Panc1 (cell line): Measurements from ENCODE around the gene PROK1. TPM values are rescaled to one million over a fixed set of nuclear protein-coding genes. Genes with fewer than 3 reads are reported as not detected.
"Not testable (repeated sequence)": the region's sequence is repeated elsewhere in the genome, so short reads cannot be mapped to it uniquely, and the experiment has no call there.

Experiments
- ATAC-seq: fragments of 200-7000 bp; cut with Tn5 transposase; 2 replicates; pipeline ENCODE4 v1.9.1; 2020; ENCODE audit warnings: mild to moderate bottlenecking, moderate library complexity
- BruUV-seq: library from RNA; stranded (reverse); fragments of 400-500 nt; replicated peaks from 2 replicates; lab custom pipeline; 2021; lab: Mats Ljungman, UMichigan
- CTCF ChIA-PET: fragments of 300-600 bp; sonication (Branson Sonifier 250); formaldehyde crosslinking; loops from one replicate; lab custom pipeline; 2022; ENCODE audit warnings: antibody characterized with exemption; lab: Charles Lee
- POLR2A ChIA-PET: fragments of 300-600 bp; sonication (Branson Sonifier 250); formaldehyde crosslinking; loops from one replicate; lab custom pipeline; 2022; ENCODE audit warnings: antibody characterized with exemption; lab: Charles Lee
- DNase-seq: peaks from one replicate; pipeline ENCODE4 v3.0.0-alpha.2; 2010; ENCODE audit warnings: low read depth, low spot score
- H3K27ac ChIP-seq: 2 replicates; pipeline ENCODE4 v1.5.1; 2011; ENCODE audit warnings: mild to moderate bottlenecking, low read length, inconsistent platforms
- H3K27me3 ChIP-seq: fragments of 200-500 bp; sonication (Bioruptor generic); 2 replicates; pipeline ENCODE4 v1.6.0; 2014; ENCODE audit warnings: low read length, inconsistent platforms; ENCODE audit not compliant: control insufficient read depth, insufficient read depth
- H3K36me3 ChIP-seq: fragments of 200-500 bp; sonication (Bioruptor generic); 2 replicates; pipeline ENCODE4 v1.5.1; 2014; ENCODE audit warnings: inconsistent platforms, mild to moderate bottlenecking, low read length, moderate library complexity; ENCODE audit not compliant: control insufficient read depth, insufficient read depth
- H3K4me1 ChIP-seq: 2 replicates; pipeline ENCODE4 v1.5.1; 2011; ENCODE audit warnings: inconsistent platforms, mild to moderate bottlenecking, low read length, moderate library complexity; ENCODE audit not compliant: control insufficient read depth, insufficient read depth
- H3K4me3 ChIP-seq, 2 experiments: 2 replicates each; pipeline ENCODE4 v1.5.1; 2011 to 2012; ENCODE audit warnings: low read depth in 2 of 2, low read length in 2 of 2, mild to moderate bottlenecking in 2 of 2, inconsistent platforms in 1 of 2, moderate library complexity in 1 of 2
- H3K9me3 ChIP-seq: fragments of 200-500 bp; sonication (Bioruptor generic); 2 replicates; pipeline ENCODE4 v1.5.1; 2014; ENCODE audit warnings: low read depth, mild to moderate bottlenecking, inconsistent platforms, low read length, moderate library complexity; ENCODE audit not compliant: control insufficient read depth, insufficient read depth
- POLR2AphosphoS5 ChIP-seq: IDR thresholded peaks from 2 replicates; pipeline ENCODE4 v1.6.1; 2012; ENCODE audit warnings: mild to moderate bottlenecking, low read depth, low read length, moderate library complexity
- REST ChIP-seq, 2 experiments: IDR thresholded peaks; 2 replicates each; pipeline ENCODE4 v1.6.1; 2011 to 2012; ENCODE audit warnings: low read depth in 2 of 2, control low read depth in 1 of 2, low read length in 1 of 2, mild to moderate bottlenecking in 1 of 2, moderate library complexity in 1 of 2; ENCODE audit not compliant: insufficient read depth in 1 of 2
- SIN3A ChIP-seq: IDR thresholded peaks from 2 replicates; pipeline ENCODE4 v1.6.1; 2012; ENCODE audit warnings: low read depth, mild to moderate bottlenecking, low read length, moderate library complexity, borderline replicate concordance; ENCODE audit not compliant: insufficient read depth
- TCF7L2 ChIP-seq: IDR thresholded peaks from 2 replicates; pipeline ENCODE4 v1.6.1; 2011; ENCODE audit warnings: mild to moderate bottlenecking, low read depth, low read length, inconsistent platforms
- in situ Hi-C: cut with HindIII; loops from 2 replicates; pipeline ENCODE4 v1.10.0; 2016; ENCODE audit warnings: low sequenced_read_pairs, low pct_unique_long_range_greater_than_20kb
- intact Hi-C: fragments of 100-400 bp; cut with micrococcal nuclease; formaldehyde crosslinking; loops from one replicate; pipeline ENCODE4 v1.10.0; 2022; ENCODE audit not compliant: unreplicated experiment
- total RNA-seq: library from RNA; stranded (reverse); gene quantifications from one replicate; pipeline ENCODE4 v1.2.1, GENCODE V29; 2021; ENCODE audit not compliant: unreplicated experiment
- TF ChIP-seq, protein P1 (sequence below): fragments of 450-650 bp; IDR thresholded peaks from 2 replicates; pipeline ENCODE4 v1.5.1; 2017; ENCODE audit warnings: mild to moderate bottlenecking

The PROK1 gene
- total RNA-seq, 1 experiment from 2014 or later: not detected

GRCh38 chr1:110404401-110404800 lies 46.5 kb upstream of the PROK1 start:
- in situ Hi-C loops: no loop called here
- Histone ChIP-seq H3K27me3 (no peaks in the 10 kb centered on the region), H3K27ac (no peak overlapping the region), H3K4me1 (no peaks in the 10 kb centered on the region), H3K4me3 (no peak overlapping the region), H3K36me3 (peaks cover 27% of the 10 kb centered on the region), H3K9me3 (no peaks in the 10 kb centered on the region)
- intact Hi-C loops: no loop called here
- ChIA-PET CTCF (no interaction called here), POLR2A (interaction anchor here (0.7 kb wide), 1 partner anchor 66 kb away, joined by 3 read pairs; no protein-coding TSS in a partner anchor)
- no peak for ATAC-seq
- no TSS peak for BruUV-seq
- no peak for DNase-seq
- TF ChIP-seq TCF7L2 (no peak), POLR2AphosphoS5 (no peak), REST (IDR thresholded peaks at IDR 0.05; ENCODE audit: insufficient read depth in 1 of 2, low read depth in 2 of 2, low read length in 1 of 2) (no peak), SIN3A (no peak)
- TF ChIP-seq, protein P1, sequence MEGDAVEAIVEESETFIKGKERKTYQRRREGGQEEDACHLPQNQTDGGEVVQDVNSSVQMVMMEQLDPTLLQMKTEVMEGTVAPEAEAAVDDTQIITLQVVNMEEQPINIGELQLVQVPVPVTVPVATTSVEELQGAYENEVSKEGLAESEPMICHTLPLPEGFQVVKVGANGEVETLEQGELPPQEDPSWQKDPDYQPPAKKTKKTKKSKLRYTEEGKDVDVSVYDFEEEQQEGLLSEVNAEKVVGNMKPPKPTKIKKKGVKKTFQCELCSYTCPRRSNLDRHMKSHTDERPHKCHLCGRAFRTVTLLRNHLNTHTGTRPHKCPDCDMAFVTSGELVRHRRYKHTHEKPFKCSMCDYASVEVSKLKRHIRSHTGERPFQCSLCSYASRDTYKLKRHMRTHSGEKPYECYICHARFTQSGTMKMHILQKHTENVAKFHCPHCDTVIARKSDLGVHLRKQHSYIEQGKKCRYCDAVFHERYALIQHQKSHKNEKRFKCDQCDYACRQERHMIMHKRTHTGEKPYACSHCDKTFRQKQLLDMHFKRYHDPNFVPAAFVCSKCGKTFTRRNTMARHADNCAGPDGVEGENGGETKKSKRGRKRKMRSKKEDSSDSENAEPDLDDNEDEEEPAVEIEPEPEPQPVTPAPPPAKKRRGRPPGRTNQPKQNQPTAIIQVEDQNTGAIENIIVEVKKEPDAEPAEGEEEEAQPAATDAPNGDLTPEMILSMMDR: no peak

GRCh38 chr1:110406407-110406806 lies 44.5 kb upstream of the PROK1 start:
- CTCF ChIA-PET, BruUV-seq: not testable (repeated sequence)

More at GRCh38 chr1:110406407-110406806, 44.5 kb upstream of the PROK1 start:
- intact Hi-C loops, H3K9me3 ChIP-seq, POLR2A ChIA-PET, in situ Hi-C loops, DNase-seq, H3K4me1 ChIP-seq, ATAC-seq, H3K27me3 ChIP-seq: not testable (repeated sequence)
- Histone ChIP-seq H3K36me3 (peaks cover 21% of the 10 kb centered on the region), H3K27ac (peak overlapping the region; percentile 94), H3K4me3 (peak overlapping the region; percentile 90 to 96)
